A549 (cell line): ENCODE measurements around the gene TEDC1. TPM values are rescaled to one million over a fixed set of nuclear protein-coding genes. Genes with fewer than 3 reads are reported as not detected.

Source experiments
- ATAC-seq, 2 experiments: fragments of 200-7000 bp in 1 of 2; fragments of >200 bp in 1 of 2; cut with Nextera tagmentation in 1 of 2; cut with Tn5 transposase in 1 of 2; 3 replicates each; pipeline versions ENCODE4 v1.8.0 to v1.9.1; 2018 to 2020; ENCODE audit warnings: mild to moderate bottlenecking in 1 of 2, moderate library complexity in 1 of 2
- CTCF ChIA-PET: fragments of 300-600 bp; sonication (Branson Sonifier 250); formaldehyde crosslinking; extraction: SDS; loops from one replicate; lab custom pipeline; 2021; ENCODE audit warnings: antibody characterized with exemption, inconsistent platforms; lab: Yijun Ruan, JAX
- POLR2A ChIA-PET: fragments of 350-600 bp; formaldehyde crosslinking; extraction: SDS; loops from one replicate; lab custom pipeline; 2021; ENCODE audit warnings: antibody characterized with exemption, inconsistent platforms; lab: Yijun Ruan, JAX
- DNase-seq, 2 experiments: peaks; one replicate each; pipeline versions ENCODE4 v3.0.0 to v3.0.0-alpha.2; 2011 to 2016; ENCODE audit warnings: low read depth in 1 of 2, low spot score in 1 of 2
- FAIRE-seq: peaks from 2 replicates; lab custom pipeline; 2011; peaks lifted over from hg19 to GRCh38; lab: Jason Lieb, UNC
- H3K27ac ChIP-seq, 2 experiments: fragments of >200 bp; sonication (Bioruptor Twin); formaldehyde crosslinking; 3 replicates each; pipeline ENCODE4 v1.5.1; 2016 to 2017
- H3K4me1 ChIP-seq: fragments of >200 bp; sonication (Bioruptor Twin); formaldehyde crosslinking; 3 replicates; pipeline ENCODE4 v1.6.1; 2016
- H3K4me2 ChIP-seq: fragments of >200 bp; sonication (Bioruptor Twin); formaldehyde crosslinking; 3 replicates; pipeline ENCODE4 v1.6.1; 2016
- H3K4me3 ChIP-seq: fragments of >200 bp; sonication (Bioruptor Twin); formaldehyde crosslinking; 3 replicates; pipeline ENCODE4 v1.5.1; 2016
- H3K9me3 ChIP-seq: fragments of >200 bp; sonication (Bioruptor Twin); formaldehyde crosslinking; 3 replicates; pipeline ENCODE4 v1.6.1; 2016
- BHLHE40 ChIP-seq: IDR thresholded peaks from 2 replicates; pipeline ENCODE4 v1.6.1; 2012; ENCODE audit warnings: low read depth, low read length, inconsistent platforms
- CBX2 ChIP-seq: fragments of 200-600 bp; sonication (generic); IDR thresholded peaks from 2 replicates; pipeline ENCODE4 v1.6.1; 2016; ENCODE audit warnings: low read depth, mild to moderate bottlenecking, borderline replicate concordance
- CHD2 ChIP-seq: fragments of 150-350 bp; IDR thresholded peaks from 2 replicates; pipeline ENCODE4 v1.6.1; 2014; ENCODE audit warnings: low read length; ENCODE audit not compliant: partially characterized antibody
- FOSB ChIP-seq: fragments of 250-450 bp; sonication (Bioruptor Pico); IDR thresholded peaks from 2 replicates; pipeline ENCODE4 v1.5.0; 2020; ENCODE audit warnings: mild to moderate bottlenecking, moderate library complexity
- GATA3 ChIP-seq: IDR thresholded peaks from 2 replicates; pipeline ENCODE4 v1.6.1; 2012; ENCODE audit warnings: borderline replicate concordance
- HEYL ChIP-seq: fragments of 250-450 bp; sonication (Bioruptor Pico); IDR thresholded peaks from 2 replicates; pipeline ENCODE4 v1.8.0; 2021; ENCODE audit warnings: mild to moderate bottlenecking, moderate library complexity
- JUN ChIP-seq, 2 experiments: fragments of >200 bp; sonication (Bioruptor Twin); formaldehyde crosslinking; IDR thresholded peaks; 2 replicates in 1 of 2; 3 replicates in 1 of 2; pipeline ENCODE4 v1.6.1; 2016 to 2017
- KDM5A ChIP-seq: fragments of 200-600 bp; sonication (generic); IDR thresholded peaks from 2 replicates; pipeline ENCODE4 v1.6.1; 2016; ENCODE audit warnings: antibody characterized with exemption, mild to moderate bottlenecking
- MAX ChIP-seq: IDR thresholded peaks from 2 replicates; pipeline ENCODE4 v1.6.1; 2012
- MYC ChIP-seq: IDR thresholded peaks from 2 replicates; pipeline ENCODE4 v1.6.1; 2012; ENCODE audit warnings: mild to moderate bottlenecking, inconsistent platforms, low read length, improper control_type of control experiment, borderline replicate concordance
- NPAS2 ChIP-seq: fragments of 250-450 bp; sonication (Bioruptor Pico); IDR thresholded peaks from 2 replicates; pipeline ENCODE4 v1.8.0; 2022; ENCODE audit warnings: mild to moderate bottlenecking, moderate library complexity, borderline replicate concordance
- PHF8 ChIP-seq: fragments of 200-600 bp; sonication (generic); IDR thresholded peaks from 2 replicates; pipeline ENCODE4 v1.6.1; 2016; ENCODE audit warnings: low read depth, mild to moderate bottlenecking, antibody characterized with exemption, moderate library complexity, borderline replicate concordance
- POLR2AphosphoS2 ChIP-seq: conservative IDR thresholded peaks from 2 replicates; pipeline ENCODE4 v1.6.1; 2012; ENCODE audit warnings: low read length, improper control_type of control experiment, inconsistent platforms
- RAD21 ChIP-seq, 2 experiments: fragments of >200 bp in 1 of 2; sonication (Bioruptor Twin) in 1 of 2; formaldehyde crosslinking in 1 of 2; IDR thresholded peaks in 1 of 2; conservative IDR thresholded peaks in 1 of 2; 2 replicates in 1 of 2; 3 replicates in 1 of 2; pipeline ENCODE4 v1.6.1; 2012 to 2018; ENCODE audit warnings: inconsistent platforms in 1 of 2
- RCOR1 ChIP-seq: fragments of 150-350 bp; IDR thresholded peaks from 2 replicates; pipeline ENCODE4 v1.6.1; 2014; ENCODE audit warnings: antibody characterized with exemption, low read length, low read depth
- REST ChIP-seq: fragments of 200-600 bp; sonication (generic); IDR thresholded peaks from 2 replicates; pipeline ENCODE4 v1.6.1; 2016; ENCODE audit warnings: antibody characterized with exemption, mild to moderate bottlenecking, moderate library complexity
- RNF2 ChIP-seq: fragments of 200-600 bp; sonication (generic); IDR thresholded peaks from 2 replicates; pipeline ENCODE4 v1.6.1; 2016; ENCODE audit warnings: low read depth, mild to moderate bottlenecking, antibody characterized with exemption, moderate library complexity, borderline replicate concordance
- SMC3 ChIP-seq: fragments of >200 bp; sonication (Bioruptor Twin); formaldehyde crosslinking; IDR thresholded peaks from 3 replicates; pipeline ENCODE4 v1.6.1; 2018; ENCODE audit warnings: inconsistent platforms
- TP53 ChIP-seq: fragments of 250-450 bp; sonication (Bioruptor Pico); IDR thresholded peaks from 2 replicates; pipeline ENCODE4 v1.5.0; 2021; ENCODE audit warnings: mild to moderate bottlenecking, moderate library complexity
- ZFP36 ChIP-seq: fragments of 450-650 bp; IDR thresholded peaks from 2 replicates; pipeline ENCODE4 v1.6.1; 2014; ENCODE audit warnings: borderline replicate concordance; ENCODE audit not compliant: partially characterized antibody
- ZNF302 ChIP-seq: fragments of 250-450 bp; sonication (Bioruptor Pico); IDR thresholded peaks from 2 replicates; pipeline ENCODE4 v1.9.0; 2021; ENCODE audit warnings: inconsistent platforms, mild to moderate bottlenecking, moderate library complexity
- WGBS: methylation state at CpG from one replicate; pipeline ENCODE4 v1.1.6; 2017; ENCODE audit errors: missing lambda C conversion rate; 5-methylcytosine and 5-hydroxymethylcytosine counted together
- polyA plus RNA-seq, 4 experiments: library from polyadenylated mRNA; depleted of rRNA in 3 of 4; stranded (reverse); fragments of >200 nt; fragmentation: RNase III in 1 of 4; extraction: RNeasy Plus Mini Kit Qiagen cat#74134 plus additional on column Dnase treatment in 1 of 4; gene quantifications; 2 replicates in 3 of 4; 3 replicates in 1 of 4; pipeline ENCODE4 v1.2.3, GENCODE V29; 2011 to 2017
- TF ChIP-seq, protein P1 (sequence below): IDR thresholded peaks from 2 replicates; pipeline ENCODE4 v1.6.1; 2012
- TF ChIP-seq, protein P2 (sequence below): IDR thresholded peaks from 2 replicates; pipeline ENCODE4 v1.6.1; 2012; ENCODE audit warnings: low read depth, borderline replicate concordance

TEDC1 gene
- polyA plus RNA-seq, 2 of the 4 experiments (the other 2 are of a cell fraction) = 12.7 to 39.6 TPM

GRCh38 chr14:105487449-105487985 is 3.5 kb upstream of the TEDC1 start:
- WGBS = 0% methylated on average over 10 of the region's 48 CpGs
- DNase-seq (no peak), FAIRE-seq (no peak), ATAC-seq (no peak)
- Histone ChIP-seq H3K4me2 (peak overlapping the region; percentile 92), H3K4me1 (peaks cover 67% of the 10 kb centered on the region), H3K4me3 (peak overlapping the region; percentile 59), H3K27ac (peak overlapping the region; percentile 84 to 99), H3K9me3 (no peaks in the 10 kb centered on the region)
- TF ChIP-seq JUN (IDR thresholded peaks at IDR 0.05) (0 out of 5 replicates have a peak, but pooled peaks of 1 of the 2 experiments have one; percentile 45), RNF2 (0 out of 2 replicates have a peak, but pooled peaks have one; percentile 5), MAX (0 out of 2 replicates have a peak, but pooled peaks have one; percentile 28), REST (no peak)
- TF ChIP-seq, protein P1, sequence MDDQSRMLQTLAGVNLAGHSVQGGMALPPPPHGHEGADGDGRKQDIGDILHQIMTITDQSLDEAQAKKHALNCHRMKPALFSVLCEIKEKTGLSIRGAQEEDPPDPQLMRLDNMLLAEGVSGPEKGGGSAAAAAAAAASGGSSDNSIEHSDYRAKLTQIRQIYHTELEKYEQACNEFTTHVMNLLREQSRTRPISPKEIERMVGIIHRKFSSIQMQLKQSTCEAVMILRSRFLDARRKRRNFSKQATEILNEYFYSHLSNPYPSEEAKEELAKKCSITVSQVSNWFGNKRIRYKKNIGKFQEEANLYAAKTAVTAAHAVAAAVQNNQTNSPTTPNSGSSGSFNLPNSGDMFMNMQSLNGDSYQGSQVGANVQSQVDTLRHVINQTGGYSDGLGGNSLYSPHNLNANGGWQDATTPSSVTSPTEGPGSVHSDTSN = 0 out of 2 replicates have a peak, but pooled peaks have one; percentile 51
- CTCF ChIA-PET = interaction anchor here (1.5 to 3.8 kb wide), 3 partner anchors 9 to 48 kb away, joined by 4 to 132 read pairs (median 4); no protein-coding TSS in a partner anchor
- POLR2A ChIA-PET = no interaction called here

DNA sequence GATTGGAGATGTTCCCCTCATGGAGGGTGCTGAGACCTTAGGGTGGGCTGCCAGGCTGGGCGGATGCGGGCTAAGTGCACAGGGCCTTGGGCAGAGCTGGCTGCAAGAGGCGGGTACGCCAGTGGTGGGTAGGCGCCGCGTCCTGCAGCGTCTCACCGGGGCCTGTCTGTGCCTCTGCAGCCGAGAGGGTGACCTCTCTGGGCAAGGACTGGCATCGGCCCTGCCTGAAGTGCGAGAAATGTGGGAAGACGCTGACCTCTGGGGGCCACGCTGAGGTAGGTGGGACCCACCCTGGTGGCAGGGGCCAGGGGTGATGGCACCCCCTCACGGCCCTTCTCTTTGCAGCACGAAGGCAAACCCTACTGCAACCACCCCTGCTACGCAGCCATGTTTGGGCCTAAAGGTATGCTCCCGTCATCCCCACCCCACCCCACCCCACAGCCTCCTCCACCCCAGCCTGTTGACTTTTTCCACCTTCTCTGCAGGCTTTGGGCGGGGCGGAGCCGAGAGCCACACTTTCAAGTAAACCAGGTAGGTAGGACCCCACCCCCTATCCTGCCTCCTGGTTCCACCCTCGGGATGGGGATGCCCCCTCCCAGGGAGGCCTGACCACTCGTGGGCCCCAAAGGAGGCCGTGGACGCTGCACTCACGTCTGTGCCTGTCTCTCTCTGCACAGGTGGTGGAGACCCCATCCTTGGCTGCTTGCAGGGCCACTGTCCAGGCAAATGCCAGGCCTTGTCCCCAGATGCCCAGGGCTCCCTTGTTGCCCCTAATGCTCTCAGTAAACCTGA is 2.9 kb upstream of the TEDC1 start:
- POLR2A ChIA-PET = interaction anchor here (2.5 kb wide), 1 partner anchor 7 kb away, joined by 81 read pairs; no protein-coding TSS in a partner anchor
- no peak for FAIRE-seq
- ATAC-seq = no peak
- H3K4me3 ChIP-seq = peak overlapping the region; percentile 59
- CTCF ChIA-PET = interaction anchor here (0.9 to 3.8 kb wide), 11 partner anchors 9 to 513 kb away, joined by 3 to 132 read pairs (median 15); partner anchors contain the start of gene TMEM121
- peak in 1 of 2 experiments; percentile 59 for DNase-seq
- 3% methylated on average over 8 of the region's 26 CpGs for WGBS
- TF ChIP-seq RAD21 (conservative IDR thresholded peaks at IDR 0.05 in 1 of 2, IDR thresholded peaks at IDR 0.05 in 1 of 2) = peak; percentile 11 to 23; a peak in 3 of 5 replicates
- 0 out of 3 replicates have a peak, but pooled peaks have one; percentile 19 for TF ChIP-seq SMC3
- no peak for TF ChIP-seq FOSB (CRISPR knock-in tag)
- H3K4me1 ChIP-seq = peaks cover 62% of the 10 kb centered on the region
- peak overlapping the region; percentile 92 for H3K4me2 ChIP-seq
- H3K27ac ChIP-seq = peak overlapping the region; percentile 84 to 99
- H3K9me3 ChIP-seq = no peaks in the 10 kb centered on the region

- Histone ChIP-seq H3K4me3 (peak overlapping the region; percentile 59), H3K9me3 (no peaks in the 10 kb centered on the region), H3K4me1 (peaks cover 54% of the 10 kb centered on the region), H3K27ac (peak overlapping the region; percentile 84 to 99), H3K4me2 (peak overlapping the region; percentile 92)
- no peak for ATAC-seq
- POLR2A ChIA-PET = interaction anchor here (0.9 to 2.5 kb wide), 9 partner anchors 8 to 188 kb away, joined by 3 to 81 read pairs (median 5); partner anchors contain the start of gene BRF1
- 29% methylated on average over 9 of the region's 20 CpGs for WGBS
- no peak for FAIRE-seq
- DNase-seq = peak in 1 of 2 experiments; percentile 44
- CTCF ChIA-PET = interaction anchor here (0.8 to 3.8 kb wide), 32 partner anchors 10 to 513 kb away, joined by 3 to 132 read pairs (median 6); partner anchors contain the start of genes BTBD6 and TMEM121
- TF ChIP-seq BHLHE40 (no peak), ZFP36 (no peak), POLR2AphosphoS2 (no peak), PHF8 (no peak), CBX2 (no peak), TP53 (CRISPR knock-in tag) (no peak), SMC3 (no peak), KDM5A (no peak), ZNF302 (CRISPR knock-in tag) (no peak), NPAS2 (CRISPR knock-in tag) (no peak), CHD2 (no peak), MYC (no peak), GATA3 (no peak), RCOR1 (no peak), HEYL (CRISPR knock-in tag) (no peak)
- TF ChIP-seq, protein P2, sequence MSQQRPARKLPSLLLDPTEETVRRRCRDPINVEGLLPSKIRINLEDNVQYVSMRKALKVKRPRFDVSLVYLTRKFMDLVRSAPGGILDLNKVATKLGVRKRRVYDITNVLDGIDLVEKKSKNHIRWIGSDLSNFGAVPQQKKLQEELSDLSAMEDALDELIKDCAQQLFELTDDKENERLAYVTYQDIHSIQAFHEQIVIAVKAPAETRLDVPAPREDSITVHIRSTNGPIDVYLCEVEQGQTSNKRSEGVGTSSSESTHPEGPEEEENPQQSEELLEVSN = no peak
Measured at GRCh38 chr14:105488781-105489541, 2.1 kb upstream of the TEDC1 start.
